HG03097 (cell line): ENCODE data around the gene FAM47B.

Source experiments
- ATAC-seq: cut with Tn5 transposase; IDR thresholded peaks from one replicate; pipeline ENCODE4 v1.9.1; 2021; ENCODE audit not compliant: unreplicated experiment, low FRiP score

FAM47B gene

DNA sequence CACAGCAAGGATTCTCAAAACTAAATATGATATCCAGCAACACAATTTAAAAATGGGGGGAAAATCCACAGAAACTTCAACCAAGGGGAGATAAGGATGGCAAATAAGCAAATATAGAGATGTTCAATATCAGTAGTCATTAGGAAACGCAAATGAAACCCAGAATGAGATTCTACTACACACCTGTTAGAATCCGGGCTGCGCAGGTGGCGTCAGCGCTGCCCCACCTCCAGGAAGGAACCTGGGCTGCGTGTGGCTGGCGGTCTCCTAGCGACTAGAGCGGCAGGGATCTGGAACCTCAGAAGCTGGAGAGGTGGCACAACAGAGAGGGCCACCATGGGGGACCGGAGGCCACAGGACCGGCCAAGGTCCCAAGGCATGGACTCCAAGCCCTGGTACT is at the start of gene FAM47B:
TSS of gene FAM47B (plus strand) at position 301 of the 400 bp plus-strand sequence. CDS start at position 337, 36 bp downstream.
- ATAC-seq: no peak

DNA sequence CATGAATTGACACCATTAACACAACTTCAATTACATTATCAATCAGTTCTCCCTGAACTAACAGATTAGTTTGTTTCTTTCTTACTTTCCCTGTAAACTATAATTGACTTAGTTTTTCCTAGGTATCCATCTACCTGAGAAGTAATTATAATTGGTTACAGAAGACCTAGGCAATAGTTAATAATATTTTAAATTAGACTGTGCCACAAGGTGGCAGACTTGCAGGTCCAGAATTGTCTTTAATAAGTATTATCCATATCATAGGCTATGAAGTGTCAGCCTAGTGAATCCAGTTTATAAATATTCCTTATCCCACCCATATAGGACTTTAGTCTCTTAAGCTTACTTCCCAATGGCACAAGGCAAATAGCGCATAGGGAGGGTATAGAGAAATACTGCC is 48.9 kb upstream of the FAM47B start:
- ATAC-seq: no peak

DNA sequence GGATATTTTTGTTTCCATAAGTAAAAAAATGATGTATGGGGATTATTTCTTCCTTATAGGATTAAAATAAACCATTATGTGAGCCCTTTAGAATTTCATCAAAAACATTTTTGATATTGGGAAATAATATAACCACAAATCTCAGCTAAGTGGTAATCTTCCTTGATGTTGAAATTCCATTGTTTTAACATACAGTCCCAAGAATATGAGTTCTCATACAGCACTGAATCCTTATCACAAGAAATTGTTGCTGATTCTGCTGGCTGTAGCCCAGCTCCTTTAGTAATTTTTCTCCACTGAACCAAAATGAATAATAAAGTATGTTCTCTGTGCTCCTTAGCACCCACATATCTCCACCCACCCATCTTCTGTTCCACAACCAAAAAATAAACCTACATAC is 41.9 kb upstream of the FAM47B start:
- ATAC-seq: no peak

DNA sequence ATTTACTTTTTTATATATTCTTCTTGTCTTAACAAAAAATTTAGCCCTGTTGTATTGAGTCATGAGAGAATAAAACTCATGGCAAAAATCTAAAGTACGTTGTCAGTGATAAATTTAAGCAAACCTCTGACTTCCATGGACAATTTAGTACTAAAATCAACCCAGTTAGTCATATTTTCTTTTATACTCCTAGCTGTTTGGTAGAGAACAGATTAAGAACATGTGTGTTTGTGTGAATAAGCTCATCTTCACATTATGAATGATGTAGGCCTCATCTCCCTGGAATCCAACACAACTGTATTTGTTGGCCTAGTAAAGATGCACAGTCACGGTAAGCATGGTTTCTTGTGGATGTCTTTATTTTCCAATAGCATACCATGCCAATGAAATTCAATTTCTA is 40.8 kb upstream of the FAM47B start:
- ATAC-seq: no peak

DNA sequence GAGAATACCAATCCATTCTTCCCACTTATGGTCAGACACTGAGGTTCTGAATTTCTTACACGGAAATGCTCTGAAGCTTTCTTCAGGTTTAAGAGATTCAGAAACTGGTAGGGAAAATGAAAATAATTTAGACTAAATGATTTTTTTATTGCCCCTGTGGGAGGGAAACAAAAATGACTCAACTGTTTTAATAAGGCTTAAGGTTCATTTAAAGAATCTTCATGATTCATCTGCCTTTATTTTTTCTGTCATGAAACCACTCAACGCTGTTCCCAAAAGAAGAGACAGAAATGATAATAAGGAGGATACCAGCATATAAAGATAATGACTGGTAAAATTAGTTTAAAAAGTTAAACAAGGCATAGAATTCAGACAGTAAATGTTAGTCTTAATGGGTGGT is 39.3 kb upstream of the FAM47B start:
- ATAC-seq: no peak

DNA sequence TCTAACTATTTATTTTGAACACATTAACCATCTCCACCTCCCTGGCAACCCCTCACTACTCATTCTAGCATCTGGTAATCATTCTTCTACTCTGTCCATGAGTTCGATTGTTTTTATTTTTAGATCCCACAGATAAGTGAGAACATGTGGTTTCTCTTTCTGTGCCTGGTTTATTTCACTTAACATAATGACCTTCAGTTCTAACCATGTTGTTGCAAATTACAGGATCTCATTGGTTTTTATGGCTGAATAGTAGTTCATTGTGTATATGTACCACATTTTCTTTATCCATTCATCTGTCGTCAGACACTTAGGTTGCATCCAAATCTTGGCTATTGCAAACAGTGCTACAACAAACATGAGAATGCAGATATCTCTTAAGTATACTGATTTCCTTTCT is 33.4 kb upstream of the FAM47B start:
- no peak for ATAC-seq

DNA sequence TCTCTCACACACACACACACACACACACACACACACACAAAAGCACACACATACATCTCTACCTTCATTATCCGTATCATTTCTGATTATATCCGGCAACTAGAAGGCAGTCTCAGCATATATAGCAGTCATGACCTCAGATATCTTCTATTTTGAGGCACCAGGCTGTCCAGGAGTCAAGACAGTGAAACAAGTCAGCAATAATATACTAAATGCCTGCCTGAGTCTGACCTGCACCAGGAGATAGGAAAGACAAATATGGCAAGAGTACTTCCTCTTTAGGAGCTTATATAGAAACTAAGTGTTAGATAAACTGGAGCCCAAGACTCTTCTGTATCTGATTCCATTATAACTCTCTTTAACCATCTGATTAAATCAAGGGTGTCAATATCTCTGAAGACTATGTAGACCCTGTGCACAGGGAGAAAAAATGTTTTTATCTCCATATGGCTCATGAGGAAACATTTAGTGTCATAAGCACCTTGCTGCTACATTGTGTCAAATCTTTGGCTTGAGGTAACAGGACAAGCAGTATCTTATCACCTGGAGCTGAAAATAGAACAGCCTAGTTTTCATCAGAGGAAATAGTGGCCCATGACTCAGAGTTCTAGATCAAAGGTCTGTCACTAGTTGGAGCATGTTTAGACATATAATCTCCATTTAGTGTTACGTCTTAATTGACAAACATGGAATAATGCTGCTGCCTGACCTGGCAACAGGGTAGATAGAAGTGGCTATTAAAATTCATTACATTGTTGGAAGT is 27.0 kb upstream of the FAM47B start:
- no peak for ATAC-seq

DNA sequence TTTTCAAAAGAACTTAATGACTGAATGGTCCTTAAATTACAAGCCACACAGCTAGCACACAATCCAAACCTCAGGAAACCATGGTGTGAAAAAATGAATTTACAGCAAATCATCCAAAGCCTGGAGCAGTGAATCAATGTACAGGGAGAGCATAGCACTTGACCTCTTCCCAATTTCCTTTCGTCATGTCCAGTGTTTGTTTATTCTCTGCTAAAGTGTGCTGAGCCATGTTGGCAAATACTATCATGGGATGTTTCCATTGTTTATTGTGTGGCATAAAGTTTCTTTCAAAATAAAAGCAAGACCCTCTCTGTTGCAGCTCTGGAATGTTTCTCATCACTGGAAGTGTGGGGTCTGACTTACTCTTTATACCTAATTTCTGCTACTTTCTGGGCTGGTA is 25.4 kb upstream of the FAM47B start:
- ATAC-seq: no peak

DNA sequence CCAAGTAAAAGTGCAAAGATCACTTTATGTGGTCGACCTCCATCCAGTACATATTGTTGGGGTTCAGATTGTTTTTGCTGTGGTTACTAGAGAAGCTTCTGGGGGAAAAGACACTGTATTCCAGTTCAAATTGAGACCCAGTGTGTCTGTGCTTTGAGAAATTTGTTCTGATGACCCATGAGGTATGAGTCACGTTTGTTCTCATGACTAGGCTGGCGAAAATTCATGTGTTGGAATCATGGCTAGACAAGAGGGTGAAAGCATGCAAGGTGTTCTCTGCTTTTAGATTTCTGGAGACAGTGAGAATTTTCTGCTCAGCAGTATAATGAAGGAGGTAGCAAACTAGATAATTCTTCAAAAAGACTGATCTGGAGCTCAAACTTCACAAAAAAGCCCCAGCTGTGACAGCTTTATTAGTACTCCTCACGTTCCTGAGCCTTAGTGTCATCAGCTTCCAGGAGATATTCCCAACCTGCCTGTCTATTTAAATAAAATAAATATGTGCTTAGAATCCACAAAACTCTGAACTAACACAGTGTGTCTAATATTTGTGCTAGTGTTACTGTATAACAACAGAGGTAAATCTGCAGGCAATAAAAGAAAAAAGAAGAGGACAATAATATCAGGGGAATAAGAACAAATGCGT is 24.4 kb upstream of the FAM47B start:
- no peak for ATAC-seq

DNA sequence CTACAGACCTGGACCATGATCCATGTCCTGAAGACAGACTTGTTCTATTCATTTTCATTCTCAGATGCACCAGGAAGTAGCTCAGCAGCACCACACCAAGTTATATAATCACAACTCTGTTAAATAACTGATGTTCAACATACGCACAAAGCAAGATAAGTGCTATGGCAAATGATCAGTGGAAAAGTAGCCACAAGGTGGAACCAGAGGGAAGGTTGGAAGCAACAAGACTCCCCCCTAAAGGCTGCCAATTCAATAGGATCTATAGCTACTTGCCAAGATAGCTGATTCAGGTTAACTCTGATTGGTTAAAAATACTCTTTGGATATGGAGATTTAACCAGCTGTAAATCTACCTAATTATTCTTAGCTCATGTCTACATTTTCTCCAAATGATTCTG is 23.7 kb upstream of the FAM47B start:
- ATAC-seq: no peak

DNA sequence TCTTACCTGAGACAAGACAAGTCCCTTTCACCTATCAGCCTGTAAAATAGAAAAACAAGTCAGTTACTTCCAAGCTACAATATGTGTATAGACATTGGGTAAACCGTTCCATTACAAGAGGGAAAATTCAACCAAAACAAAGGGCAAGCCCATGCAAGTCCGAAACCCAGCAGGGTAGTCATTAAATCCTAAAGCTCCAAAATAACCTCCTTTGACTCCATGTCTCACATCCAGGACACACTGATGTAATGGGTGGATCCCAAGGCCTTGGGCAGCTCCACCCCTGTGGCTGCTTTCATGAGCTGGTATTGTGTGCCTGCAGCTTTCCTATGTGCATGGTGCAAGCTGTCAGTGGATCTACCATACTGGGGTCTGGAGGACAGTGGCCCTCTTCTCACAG is 14.7 kb upstream of the FAM47B start:
- ATAC-seq: no peak

DNA sequence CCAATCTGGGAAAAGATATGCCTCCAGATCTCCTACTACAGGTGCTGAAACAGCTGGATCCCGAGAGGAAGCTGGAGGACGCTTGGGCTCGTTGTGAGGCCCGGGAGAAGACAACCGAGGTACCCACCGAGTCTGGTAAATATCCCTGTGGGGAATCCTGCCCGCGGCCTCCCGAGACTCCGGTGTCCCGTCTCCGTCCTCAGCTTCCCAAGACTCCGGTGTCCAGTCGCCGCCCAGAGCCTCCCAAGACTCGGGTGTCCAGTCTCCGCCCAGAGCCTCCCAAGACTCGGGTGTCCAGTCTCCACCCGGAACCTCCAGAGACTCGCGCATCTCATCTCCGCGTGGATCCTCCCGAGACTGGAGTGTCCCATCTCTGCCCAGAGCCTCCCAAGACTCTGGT is 639 bp downstream of the FAM47B start:
- no peak for ATAC-seq

DNA sequence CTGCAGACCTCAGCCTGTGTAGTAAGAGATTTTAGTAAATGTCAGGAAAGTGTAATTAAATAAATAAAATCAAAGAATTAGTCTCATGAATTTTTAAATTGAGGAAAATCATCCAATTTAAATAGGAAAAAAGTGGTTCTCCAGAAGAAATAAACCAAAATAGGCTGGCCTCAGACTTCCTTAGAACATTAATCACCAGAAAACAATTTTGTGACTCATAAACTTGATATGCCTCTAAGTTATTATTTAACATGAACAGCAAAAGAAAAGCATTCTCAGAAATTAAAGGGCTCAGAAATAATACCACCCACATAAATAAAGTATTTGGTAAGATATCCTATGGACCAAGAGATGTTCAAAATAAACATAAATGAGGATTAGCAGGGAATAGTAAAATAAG is 14.3 kb downstream of the FAM47B start:
- no peak for ATAC-seq

DNA sequence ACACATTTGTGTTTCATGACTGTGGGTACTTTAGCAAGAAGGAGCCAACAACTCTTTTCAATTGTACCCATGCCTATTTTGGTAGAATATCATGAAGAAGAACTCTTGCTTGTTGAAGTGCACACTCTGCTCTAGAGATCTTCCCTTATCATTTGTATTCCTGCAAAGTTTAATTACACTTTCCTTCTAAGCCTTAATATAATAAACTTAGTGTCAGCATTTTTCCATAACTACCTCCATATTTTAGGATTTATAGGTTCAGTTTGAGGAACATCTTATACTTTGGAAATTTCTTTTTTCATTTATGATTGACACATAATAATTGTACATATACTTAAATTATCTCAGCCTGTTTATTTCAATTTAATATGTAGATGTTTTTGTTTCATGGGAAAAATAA is 19.1 kb downstream of the FAM47B start:
- ATAC-seq: no peak

DNA sequence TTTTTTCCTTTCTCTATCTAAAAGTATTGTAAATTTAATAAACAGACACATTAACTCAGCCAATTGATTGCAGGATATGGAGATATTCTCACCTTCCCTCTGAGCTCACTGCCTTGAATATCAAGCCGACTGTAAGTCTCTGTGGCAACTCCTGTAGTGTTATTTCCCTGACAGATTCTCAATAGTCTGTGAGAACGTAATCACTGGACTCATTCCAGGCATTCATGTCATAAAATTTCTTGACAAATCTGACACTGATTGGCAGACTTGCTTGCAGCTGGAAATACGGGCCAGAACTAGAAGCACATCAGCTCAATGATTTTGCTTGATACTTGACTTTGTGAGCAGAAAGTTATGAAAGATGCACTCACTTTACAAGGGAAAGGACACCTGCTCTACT is 29.6 kb downstream of the FAM47B start:
- ATAC-seq: no peak

DNA sequence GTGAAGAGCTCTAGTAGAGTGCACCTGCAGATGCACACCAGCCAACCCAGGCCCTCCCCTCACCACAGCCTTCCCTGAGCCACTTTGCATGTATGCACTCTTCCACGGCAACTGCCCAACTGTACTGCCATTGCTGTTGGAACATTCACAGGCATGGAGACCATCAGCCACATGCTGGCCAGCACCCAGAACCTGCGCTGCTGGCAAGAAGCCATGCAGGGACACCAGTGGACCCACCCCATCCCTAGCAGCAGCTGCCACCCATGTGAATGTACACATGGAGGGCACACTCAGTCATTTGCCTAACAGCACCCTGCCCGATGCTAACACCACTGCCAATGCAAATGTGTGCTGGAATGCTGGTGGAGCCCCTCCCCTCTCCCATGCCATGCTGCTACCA is 35.6 kb downstream of the FAM47B start:
- no peak for ATAC-seq

DNA sequence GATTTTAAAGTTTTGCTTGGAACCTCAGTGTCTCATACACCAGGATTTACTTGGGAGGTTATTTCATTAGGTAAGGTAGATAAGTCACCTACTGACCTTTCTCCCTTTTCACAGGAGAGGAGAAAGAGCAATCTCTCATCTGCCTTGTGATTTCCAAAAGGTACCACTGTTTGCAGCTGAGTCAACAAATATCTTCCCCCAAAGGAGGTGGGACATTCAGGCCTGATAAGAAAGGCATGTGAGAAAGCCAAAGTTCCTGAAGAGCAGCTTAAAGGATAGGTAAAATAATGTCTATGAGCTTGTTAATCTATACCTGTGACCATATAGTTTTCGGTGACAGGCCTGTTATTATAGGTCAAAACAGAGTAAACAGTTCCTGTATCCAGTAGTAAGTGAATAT is 45.0 kb downstream of the FAM47B start:
- ATAC-seq: no peak
